IPS-18a (cell line): ENCODE results near the gene SHISA6.

Experiments
- H3K27ac ChIP-seq: one replicate; pipeline ENCODE4 v1.5.1; 2013; ENCODE audit warnings: low read length
- H3K27me3 ChIP-seq: one replicate; pipeline ENCODE4 v1.6.1; 2013; ENCODE audit warnings: mild to moderate bottlenecking, low read length; ENCODE audit not compliant: control insufficient read depth, insufficient read depth
- H3K36me3 ChIP-seq: one replicate; pipeline ENCODE4 v1.6.1; 2013; ENCODE audit warnings: low read depth, low read length; ENCODE audit not compliant: control insufficient read depth
- H3K4me1 ChIP-seq: one replicate; pipeline ENCODE4 v1.6.1; 2013; ENCODE audit warnings: low read depth, low read length; ENCODE audit not compliant: control insufficient read depth
- H3K4me3 ChIP-seq: one replicate; pipeline ENCODE4 v1.5.1; 2013; ENCODE audit warnings: low read length
- H3K9ac ChIP-seq: one replicate; pipeline ENCODE4 v1.6.1; 2013; ENCODE audit warnings: mild to moderate bottlenecking, low read length, moderate library complexity
- H3K9me3 ChIP-seq: one replicate; pipeline ENCODE4 v1.6.1; 2013; ENCODE audit warnings: low read depth, low read length; ENCODE audit not compliant: control insufficient read depth

SHISA6 gene

GRCh38 chr17:11612956-11613355 is 371.9 kb downstream of the SHISA6 start:
- Histone ChIP-seq H3K4me3 (no peak overlapping the region), H3K4me1 (no peaks in the 10 kb centered on the region), H3K27ac (no peak overlapping the region), H3K9ac (no peak overlapping the region), H3K36me3 (no peaks in the 10 kb centered on the region), H3K27me3 (no peaks in the 10 kb centered on the region), H3K9me3 (no peaks in the 10 kb centered on the region)
